Brain microvascular endothelial cell (primary cell): ENCODE data around the gene FUBP1.
A peak's percentile ranks its signal among the peaks of the same experiment; 100 is the strongest.

Experiments
- DNase-seq: peaks from one replicate; pipeline ENCODE4 v3.0.0-alpha.2; 2020
- H3K27ac ChIP-seq: fragments of 250-450 bp; sonication (Bioruptor Pico); 2 replicates; pipeline ENCODE4 v1.5.1; 2020; ENCODE audit warnings: mild to moderate bottlenecking, moderate library complexity
- H3K27me3 ChIP-seq: fragments of 250-450 bp; sonication (Bioruptor Pico); replicated peaks from 2 replicates; pipeline ENCODE4 v1.5.1; 2020; ENCODE audit warnings: mild to moderate bottlenecking
- H3K36me3 ChIP-seq: fragments of 250-450 bp; sonication (Bioruptor Pico); replicated peaks from 2 replicates; pipeline ENCODE4 v1.5.1; 2020; ENCODE audit warnings: mild to moderate bottlenecking
- H3K4me3 ChIP-seq: 2 replicates; pipeline ENCODE4 v1.5.1; 2011; ENCODE audit warnings: low read depth, mild to moderate bottlenecking, control low read depth, low read length, moderate library complexity
- in situ Hi-C: cut with HindIII; loops from 2 replicates; pipeline ENCODE4 v1.10.0; 2017; ENCODE audit warnings: low sequenced_read_pairs, low pct_ligation_motif_present
- TF ChIP-seq, protein P1 (sequence below): IDR thresholded peaks from 2 replicates; pipeline ENCODE4 v1.5.1; 2011; ENCODE audit warnings: low read depth, mild to moderate bottlenecking, moderate library complexity, low read length, control low read depth, inconsistent platforms; ENCODE audit errors: missing control alignments

The FUBP1 gene

GRCh38 chr1:77951328-77951727 is 27.5 kb downstream of the FUBP1 start:
- in situ Hi-C loops = loop anchor here (25.0 kb wide), 1 partner anchor 161 kb away; no protein-coding TSS in a partner anchor
- no peak for DNase-seq
- H3K27me3 ChIP-seq = no peaks in the 10 kb centered on the region
- no peak overlapping the region for H3K4me3 ChIP-seq
- peaks cover 51% of the 10 kb centered on the region for H3K36me3 ChIP-seq
- H3K27ac ChIP-seq = no peak overlapping the region
- TF ChIP-seq, protein P1, sequence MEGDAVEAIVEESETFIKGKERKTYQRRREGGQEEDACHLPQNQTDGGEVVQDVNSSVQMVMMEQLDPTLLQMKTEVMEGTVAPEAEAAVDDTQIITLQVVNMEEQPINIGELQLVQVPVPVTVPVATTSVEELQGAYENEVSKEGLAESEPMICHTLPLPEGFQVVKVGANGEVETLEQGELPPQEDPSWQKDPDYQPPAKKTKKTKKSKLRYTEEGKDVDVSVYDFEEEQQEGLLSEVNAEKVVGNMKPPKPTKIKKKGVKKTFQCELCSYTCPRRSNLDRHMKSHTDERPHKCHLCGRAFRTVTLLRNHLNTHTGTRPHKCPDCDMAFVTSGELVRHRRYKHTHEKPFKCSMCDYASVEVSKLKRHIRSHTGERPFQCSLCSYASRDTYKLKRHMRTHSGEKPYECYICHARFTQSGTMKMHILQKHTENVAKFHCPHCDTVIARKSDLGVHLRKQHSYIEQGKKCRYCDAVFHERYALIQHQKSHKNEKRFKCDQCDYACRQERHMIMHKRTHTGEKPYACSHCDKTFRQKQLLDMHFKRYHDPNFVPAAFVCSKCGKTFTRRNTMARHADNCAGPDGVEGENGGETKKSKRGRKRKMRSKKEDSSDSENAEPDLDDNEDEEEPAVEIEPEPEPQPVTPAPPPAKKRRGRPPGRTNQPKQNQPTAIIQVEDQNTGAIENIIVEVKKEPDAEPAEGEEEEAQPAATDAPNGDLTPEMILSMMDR = no peak

DNA sequence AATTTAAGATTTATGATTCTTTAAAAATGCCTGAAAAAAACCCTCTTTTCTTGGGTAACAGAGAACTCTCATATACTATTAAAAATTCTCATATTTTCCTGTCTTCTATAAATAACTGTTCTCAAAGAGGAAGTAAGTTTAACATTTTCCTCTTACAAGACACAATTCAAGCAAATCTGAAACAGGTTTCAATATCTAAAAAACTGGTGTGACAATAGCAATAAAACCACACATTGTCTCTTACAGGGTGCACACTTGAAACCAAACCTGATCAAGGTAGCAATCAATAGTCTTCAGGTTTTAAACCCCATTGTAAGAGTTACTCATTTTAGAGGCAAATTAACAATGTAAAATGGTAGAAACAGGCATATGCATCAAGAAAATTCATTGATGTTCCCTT is 28.0 kb downstream of the FUBP1 start:
- in situ Hi-C loops = loop anchor here (25.0 kb wide), 1 partner anchor 161 kb away; no protein-coding TSS in a partner anchor
- H3K27ac ChIP-seq = no peak overlapping the region
- no peak for DNase-seq
- TF ChIP-seq, protein P1 = no peak
- H3K27me3 ChIP-seq = no peaks in the 10 kb centered on the region
- H3K36me3 ChIP-seq = peaks cover 46% of the 10 kb centered on the region
- H3K4me3 ChIP-seq = no peak overlapping the region

DNA sequence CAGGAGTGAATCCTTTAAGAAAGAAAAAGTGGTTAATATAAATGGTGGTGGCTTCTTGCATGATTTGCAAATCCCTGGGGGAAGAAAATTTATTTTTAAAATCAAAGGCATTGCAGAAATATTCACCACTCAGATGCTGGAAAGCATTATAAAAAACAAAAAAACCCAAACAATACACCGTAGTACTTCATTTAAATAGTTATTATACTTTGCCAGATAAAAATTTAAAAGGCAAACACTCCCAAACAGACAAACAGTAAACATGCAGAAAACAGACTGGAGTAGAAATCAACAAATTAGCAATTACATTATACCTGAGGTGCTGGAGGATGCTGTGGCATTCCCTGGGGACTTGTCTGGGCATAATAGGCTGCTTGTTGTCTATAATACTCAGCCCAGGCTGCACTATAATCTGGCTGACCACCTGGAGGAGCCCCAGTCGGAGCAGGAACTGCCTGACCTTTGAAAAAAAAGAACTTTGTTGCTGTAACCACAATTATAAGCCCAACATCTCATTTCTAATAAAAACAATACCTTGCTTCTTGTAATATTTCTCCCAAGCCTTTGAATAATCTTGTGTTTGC is 29.9 kb downstream of the FUBP1 start:
- in situ Hi-C loops = no loop called here
- H3K4me3 ChIP-seq = no peak overlapping the region
- peak; percentile 31 for DNase-seq
- H3K27ac ChIP-seq = no peak overlapping the region
- TF ChIP-seq, protein P1 = peak; percentile 58
- peaks cover 36% of the 10 kb centered on the region for H3K36me3 ChIP-seq
- no peaks in the 10 kb centered on the region for H3K27me3 ChIP-seq

DNA sequence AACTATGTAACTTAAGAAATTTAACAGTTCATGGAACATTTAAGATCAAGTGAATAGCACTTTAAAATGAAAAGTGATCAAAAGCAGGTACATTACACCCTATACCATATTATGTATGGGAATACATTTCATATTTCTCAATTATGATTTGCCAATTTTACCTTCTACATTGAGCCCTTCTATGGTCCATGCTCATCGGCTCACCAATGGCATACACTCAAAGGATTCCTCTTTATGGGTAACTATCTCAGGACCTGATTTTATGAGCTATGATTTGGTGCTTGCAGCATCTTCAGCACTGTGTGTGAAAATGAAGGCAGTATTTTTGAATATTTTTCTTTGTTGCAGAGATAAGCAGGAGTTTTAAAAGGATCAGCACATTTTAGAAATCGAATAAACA is 33.5 kb downstream of the FUBP1 start:
- peaks cover 37% of the 10 kb centered on the region for H3K36me3 ChIP-seq
- TF ChIP-seq, protein P1 = no peak
- no peak overlapping the region for H3K4me3 ChIP-seq
- no peaks in the 10 kb centered on the region for H3K27me3 ChIP-seq
- in situ Hi-C loops = no loop called here
- DNase-seq = no peak
- no peak overlapping the region for H3K27ac ChIP-seq

DNA sequence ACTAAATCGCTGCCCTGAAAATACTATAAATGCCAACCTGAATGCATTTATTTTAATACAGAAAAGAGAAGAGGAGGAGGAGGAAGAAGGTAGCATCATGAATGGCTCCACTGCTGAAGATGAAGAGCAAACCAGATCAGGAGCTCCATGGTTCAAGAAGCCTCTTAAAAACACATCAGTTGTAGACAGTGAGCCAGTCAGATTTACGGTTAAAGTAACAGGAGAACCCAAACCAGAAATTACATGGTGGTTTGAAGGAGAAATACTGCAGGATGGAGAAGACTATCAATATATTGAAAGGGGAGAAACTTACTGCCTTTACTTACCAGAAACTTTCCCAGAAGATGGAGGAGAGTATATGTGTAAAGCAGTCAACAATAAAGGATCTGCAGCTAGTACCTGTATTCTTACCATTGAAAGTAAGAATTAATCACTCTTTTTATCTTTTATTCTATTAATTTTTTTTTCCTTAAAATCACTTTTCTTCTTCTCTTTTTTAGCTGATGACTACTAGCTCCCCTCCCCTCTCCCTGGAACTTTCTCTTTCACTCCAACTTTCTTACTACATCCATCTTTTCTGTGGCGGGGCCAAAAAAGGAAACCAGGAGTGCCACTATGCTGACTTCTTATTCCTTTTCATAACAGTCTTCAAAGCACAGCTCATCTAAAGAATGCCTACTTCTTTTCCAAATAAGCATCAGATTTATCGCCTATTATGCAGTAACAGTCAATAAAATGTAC is 36.3 kb downstream of the FUBP1 start:
- Histone ChIP-seq H3K36me3 (peaks cover 30% of the 10 kb centered on the region), H3K27me3 (no peaks in the 10 kb centered on the region), H3K4me3 (no peak overlapping the region), H3K27ac (no peak overlapping the region)
- in situ Hi-C loops = no loop called here
- DNase-seq = no peak
- TF ChIP-seq, protein P1 = no peak
